GM12878 (cell line): Measurements from ENCODE around the gene RTF2.

ENCODE experiments used
- EZH2 ChIP-seq: IDR thresholded peaks from 2 replicates; pipeline ENCODE4 v1.6.1; 2012; ENCODE audit warnings: low read depth, mild to moderate bottlenecking, control low read depth, inconsistent platforms, low read length, borderline replicate concordance; ENCODE audit not compliant: control insufficient read depth
- GABPA ChIP-seq: IDR thresholded peaks from 2 replicates; pipeline ENCODE4 v1.6.1; 2014; ENCODE audit warnings: antibody characterized with exemption, low read depth, mild to moderate bottlenecking, inconsistent platforms
- SIX5 ChIP-seq: IDR thresholded peaks from 2 replicates; pipeline ENCODE4 v1.6.1; 2011; ENCODE audit warnings: mild to moderate bottlenecking, low read depth, low read length, moderate library complexity; ENCODE audit not compliant: severe bottlenecking
- SMAD1 ChIP-seq: fragments of 450-650 bp; IDR thresholded peaks from 2 replicates; pipeline ENCODE4 v1.6.1; 2018; ENCODE audit warnings: mild to moderate bottlenecking, low read depth; ENCODE audit not compliant: partially characterized antibody
- TARDBP ChIP-seq: IDR thresholded peaks from 2 replicates; pipeline ENCODE4 v1.6.1; 2016; ENCODE audit warnings: borderline replicate concordance
- TF ChIP-seq, protein P1 (sequence below): fragments of 450-650 bp; IDR thresholded peaks from 2 replicates; pipeline ENCODE4 v1.6.1; 2017; ENCODE audit warnings: mild to moderate bottlenecking

DNA sequence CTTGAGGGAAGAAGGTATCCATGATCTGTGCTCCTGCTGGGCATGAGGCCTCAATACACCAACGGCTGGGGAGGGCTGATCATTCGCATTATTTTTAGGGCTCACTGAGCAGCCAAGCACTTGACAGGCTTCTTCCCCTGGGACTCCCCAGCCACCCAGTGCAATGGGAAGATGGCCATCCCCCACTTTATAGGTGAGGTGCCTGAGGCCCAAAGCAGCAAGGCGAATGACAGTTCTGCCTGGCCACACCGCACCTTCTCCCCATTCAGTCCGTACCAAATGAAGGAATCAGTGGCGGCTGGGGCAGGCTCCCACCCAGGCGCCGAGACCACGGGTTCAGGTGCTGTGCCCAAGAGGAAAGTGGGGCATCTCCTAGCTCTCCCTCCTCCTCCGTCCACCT is 51.8 kb downstream of the RTF2 start:
- no peak for TF ChIP-seq EZH2
- no peak for TF ChIP-seq SMAD1
- TF ChIP-seq, protein P1, sequence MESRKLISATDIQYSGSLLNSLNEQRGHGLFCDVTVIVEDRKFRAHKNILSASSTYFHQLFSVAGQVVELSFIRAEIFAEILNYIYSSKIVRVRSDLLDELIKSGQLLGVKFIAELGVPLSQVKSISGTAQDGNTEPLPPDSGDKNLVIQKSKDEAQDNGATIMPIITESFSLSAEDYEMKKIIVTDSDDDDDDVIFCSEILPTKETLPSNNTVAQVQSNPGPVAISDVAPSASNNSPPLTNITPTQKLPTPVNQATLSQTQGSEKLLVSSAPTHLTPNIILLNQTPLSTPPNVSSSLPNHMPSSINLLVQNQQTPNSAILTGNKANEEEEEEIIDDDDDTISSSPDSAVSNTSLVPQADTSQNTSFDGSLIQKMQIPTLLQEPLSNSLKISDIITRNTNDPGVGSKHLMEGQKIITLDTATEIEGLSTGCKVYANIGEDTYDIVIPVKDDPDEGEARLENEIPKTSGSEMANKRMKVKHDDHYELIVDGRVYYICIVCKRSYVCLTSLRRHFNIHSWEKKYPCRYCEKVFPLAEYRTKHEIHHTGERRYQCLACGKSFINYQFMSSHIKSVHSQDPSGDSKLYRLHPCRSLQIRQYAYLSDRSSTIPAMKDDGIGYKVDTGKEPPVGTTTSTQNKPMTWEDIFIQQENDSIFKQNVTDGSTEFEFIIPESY = no peak
- no peak for TF ChIP-seq TARDBP
- no peak for TF ChIP-seq GABPA
- no peak for TF ChIP-seq SIX5
